HG03159 (cell line): Measurements from ENCODE around the gene LELP1.
"Not testable (repeated sequence)": the region's sequence is repeated elsewhere in the genome, so short reads cannot be mapped to it uniquely, and the experiment has no call there.

Experiments
- ATAC-seq: cut with Tn5 transposase; IDR thresholded peaks from one replicate; pipeline ENCODE4 v1.9.1; 2021; ENCODE audit warnings: mild to moderate bottlenecking, moderate library complexity; ENCODE audit not compliant: unreplicated experiment

The LELP1 gene

GRCh38 chr1:153203130-153203529 lies at the start of gene LELP1:
LELP1 (plus strand) TSS chr1:153203430; CDS start chr1:153204708, 1,278 bp downstream.
- ATAC-seq: no peak

DNA sequence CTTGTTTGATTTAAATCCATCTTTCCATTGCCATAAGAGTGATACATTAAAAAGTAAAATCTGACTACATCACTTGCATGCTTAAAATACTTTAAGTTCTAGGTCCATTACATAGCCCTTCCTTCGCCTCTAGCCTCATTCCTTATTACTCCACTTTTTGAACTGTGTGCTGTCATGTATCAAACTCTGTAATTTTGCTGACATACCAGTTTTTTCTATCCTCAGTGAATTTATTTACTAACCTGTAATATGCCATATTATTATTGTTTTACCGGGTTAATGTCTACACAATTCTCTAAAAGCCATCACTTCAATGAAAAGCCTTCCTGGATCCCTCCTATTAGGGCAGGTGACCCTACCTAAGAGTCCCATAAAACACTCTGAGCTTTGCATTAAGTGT lies 47.7 kb upstream of the LELP1 start:
- ATAC-seq: no peak

- ATAC-seq: no peak
These were observed 34.5 kb upstream of the LELP1 start for GRCh38 chr1:153168686-153169085.

DNA sequence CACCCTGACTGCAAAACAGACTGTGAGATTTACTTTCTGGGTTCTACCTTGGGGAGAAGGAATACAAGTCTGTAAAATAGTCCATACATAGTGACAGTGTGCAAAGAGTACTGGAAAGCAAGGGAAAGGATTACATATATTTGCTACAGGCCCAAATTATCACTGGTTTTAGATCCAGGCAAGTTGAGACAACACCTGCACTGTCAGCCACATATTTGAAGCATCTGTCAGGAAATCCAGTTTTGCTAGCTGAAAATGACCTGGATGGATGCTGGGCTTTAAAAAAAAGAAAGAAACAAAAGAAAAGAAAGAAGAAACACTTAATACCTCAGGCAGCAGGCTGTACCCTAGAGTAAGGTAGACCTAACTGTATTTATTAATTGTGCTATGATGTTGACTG lies 28.6 kb upstream of the LELP1 start:
- ATAC-seq: no peak

DNA sequence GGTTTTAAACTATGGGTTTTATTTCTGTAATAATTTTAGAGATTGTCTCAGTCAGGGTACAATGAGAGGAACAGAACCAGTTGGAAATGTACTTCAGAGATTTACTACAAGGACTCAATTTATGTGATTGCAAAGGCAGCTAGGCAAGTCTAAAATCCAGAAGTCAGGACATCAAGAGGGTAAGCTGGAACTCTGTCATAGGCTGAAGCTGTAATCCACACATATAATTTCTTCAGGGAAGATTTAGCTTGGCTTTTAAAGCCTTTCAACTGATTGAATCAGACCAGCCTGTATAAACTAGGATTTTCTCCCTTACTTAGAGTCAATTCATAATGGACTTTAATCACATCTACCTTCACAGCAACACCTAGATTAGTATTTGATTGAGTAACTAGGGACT lies 24.3 kb upstream of the LELP1 start:
- no peak for ATAC-seq

- no peak for ATAC-seq
These were observed 22.7 kb upstream of the LELP1 start for GRCh38 chr1:153180556-153180955.

DNA sequence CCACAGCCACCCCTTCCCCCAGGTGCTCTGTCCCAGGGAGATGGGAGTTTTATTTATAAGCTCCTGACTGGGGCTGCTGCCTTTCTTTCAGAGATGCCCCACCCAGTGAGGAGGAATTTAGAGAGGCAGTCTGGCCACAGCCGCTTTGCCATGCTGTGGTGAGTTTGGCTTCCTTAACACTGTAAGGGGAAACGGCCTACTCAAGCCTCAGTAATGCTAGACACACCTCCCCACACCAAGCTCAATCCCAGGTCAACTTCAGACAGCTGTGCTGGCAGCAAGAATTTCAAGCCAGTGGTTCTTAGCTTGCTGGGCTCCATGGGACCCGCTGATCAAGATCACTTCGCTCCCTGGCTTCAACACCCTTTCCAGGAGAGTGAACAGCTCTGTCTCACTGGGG lies 14.9 kb upstream of the LELP1 start:
- ATAC-seq: not testable (repeated sequence)

GRCh38 chr1:153190373-153190772 lies 12.9 kb upstream of the LELP1 start:
- ATAC-seq: no peak

DNA sequence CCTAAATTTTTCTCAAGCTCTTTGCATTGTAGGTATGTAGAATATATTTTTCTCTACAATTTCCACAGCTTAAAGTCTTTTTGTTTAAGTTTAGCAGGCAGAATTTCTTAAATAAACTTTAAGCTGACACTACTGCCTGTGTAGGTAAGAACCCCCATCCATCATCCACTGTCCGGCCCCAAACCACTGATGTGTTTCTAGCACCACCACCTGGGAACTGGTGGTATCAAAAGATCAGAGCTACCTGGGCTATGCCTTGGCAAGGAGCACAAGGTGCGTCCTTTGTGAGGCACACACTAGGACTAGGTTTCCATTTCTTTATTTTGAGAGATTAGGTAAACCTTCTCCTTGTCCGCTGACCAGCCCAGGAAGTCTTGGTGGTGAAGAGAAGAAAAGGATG lies 10.5 kb upstream of the LELP1 start:
- no peak for ATAC-seq

DNA sequence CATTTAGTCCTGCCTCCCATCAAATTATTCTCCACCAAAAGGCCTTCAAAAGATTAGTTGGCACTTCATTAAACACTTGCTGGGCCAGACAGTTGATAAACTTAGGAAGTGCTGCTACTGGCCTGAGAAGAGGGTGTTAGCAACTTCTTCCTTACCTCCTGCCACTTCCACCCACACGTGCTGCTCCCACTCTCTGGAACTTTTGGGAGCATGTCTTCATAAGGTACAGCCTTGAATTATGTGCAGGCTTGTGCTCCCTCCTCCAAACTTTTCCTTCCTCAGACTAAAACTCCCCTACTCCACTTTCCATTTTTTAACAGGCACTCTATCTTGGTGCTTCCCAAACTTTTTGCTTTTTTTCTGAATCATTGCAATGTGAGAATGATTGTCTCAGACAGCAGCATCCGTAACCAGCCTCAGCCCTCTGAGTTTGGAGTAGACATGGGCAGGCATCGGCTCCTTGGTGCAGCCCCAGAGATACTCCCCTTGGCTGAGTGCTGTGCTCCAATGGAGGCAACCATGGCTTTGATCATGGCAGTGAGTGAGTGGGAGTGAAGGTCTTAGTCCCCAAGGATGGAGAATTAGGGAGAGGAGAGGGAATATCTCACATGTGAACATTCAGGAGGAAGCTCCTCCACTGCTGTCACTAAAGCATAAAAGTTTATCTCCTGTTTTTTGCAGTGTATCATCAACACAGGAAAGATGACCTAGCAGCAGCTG lies 8.7 kb upstream of the LELP1 start:
- no peak for ATAC-seq

GRCh38 chr1:153195216-153195615 lies 8.0 kb upstream of the LELP1 start:
- ATAC-seq: no peak

- no peak for ATAC-seq
These were observed 1.2 kb upstream of the LELP1 start for GRCh38 chr1:153202006-153202405.

GRCh38 chr1:153206631-153207030 lies 3.4 kb downstream of the LELP1 start:
- ATAC-seq: no peak

DNA sequence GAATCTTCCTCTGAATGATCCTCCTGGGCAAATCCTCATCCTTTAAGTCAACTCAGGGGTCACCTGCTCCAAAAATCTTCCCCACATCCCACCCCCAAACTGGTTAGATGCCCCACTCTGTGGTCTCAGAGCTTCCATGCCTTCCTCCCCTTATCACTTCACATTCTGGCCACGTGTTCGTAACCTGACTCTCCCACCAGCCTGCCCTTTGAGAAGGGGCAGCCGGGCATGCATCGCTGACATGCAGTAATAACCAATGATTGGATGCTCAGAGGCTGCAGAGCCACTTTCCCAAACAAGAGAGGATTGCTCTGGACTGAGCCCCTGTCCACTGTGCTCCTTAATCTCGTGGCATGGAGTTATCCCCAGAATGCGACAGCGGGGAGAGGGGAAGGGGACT lies 7.0 kb downstream of the LELP1 start:
- ATAC-seq: no peak

GRCh38 chr1:153212201-153212600 lies 9.0 kb downstream of the LELP1 start:
- ATAC-seq: no peak

GRCh38 chr1:153213519-153213918 lies 10.3 kb downstream of the LELP1 start:
- ATAC-seq: no peak

DNA sequence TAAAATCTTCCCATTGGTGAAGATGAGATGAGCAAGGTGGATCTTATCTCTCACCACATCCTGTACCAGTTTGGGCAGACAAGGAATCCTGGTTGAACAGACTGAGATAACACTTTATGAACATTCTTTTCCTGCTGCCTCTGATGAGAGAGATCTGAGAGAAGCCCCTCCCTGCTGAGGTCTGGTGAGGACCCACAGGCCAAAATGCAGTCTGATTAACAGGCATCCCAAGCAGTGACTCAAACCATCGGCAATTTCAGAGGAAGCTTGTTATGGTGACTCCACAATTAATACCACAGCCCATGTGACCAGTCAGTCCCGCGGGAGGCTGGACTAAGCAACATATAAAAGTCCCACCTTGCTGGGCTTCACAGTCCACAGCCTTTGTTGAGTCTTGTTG lies 14.0 kb downstream of the LELP1 start, which contains the start of gene PRR9:
PRR9 (plus strand) TSS at position 373 of the 400 bp plus-strand sequence. CDS start 561 bp downstream, outside the sequence.
- ATAC-seq: no peak

DNA sequence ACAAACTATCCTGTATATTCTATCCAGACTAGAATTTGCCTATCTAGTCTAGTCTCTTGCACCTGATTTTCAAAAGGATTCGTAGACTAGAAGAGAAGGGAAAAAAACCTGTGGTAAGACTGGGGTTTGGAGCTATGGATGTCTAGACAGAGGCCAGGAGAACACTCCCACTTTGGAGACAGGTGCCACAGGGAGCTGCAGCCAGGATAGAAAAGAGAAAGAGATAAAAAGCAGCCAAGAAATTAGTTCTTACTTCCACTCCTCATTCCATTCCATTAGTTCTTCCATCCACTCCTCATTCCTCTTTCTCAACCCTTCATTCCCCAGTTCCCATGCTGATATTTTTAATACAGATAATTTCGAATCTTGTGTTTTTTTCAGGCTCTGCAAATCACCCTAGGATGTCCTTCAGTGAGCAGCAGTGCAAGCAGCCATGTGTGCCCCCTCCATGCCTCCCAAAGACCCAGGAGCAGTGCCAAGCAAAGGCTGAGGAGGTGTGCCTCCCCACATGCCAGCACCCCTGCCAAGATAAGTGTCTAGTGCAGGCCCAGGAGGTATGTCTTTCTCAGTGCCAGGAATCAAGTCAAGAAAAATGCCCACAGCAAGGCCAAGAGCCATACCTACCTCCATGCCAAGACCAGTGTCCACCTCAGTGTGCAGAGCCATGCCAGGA lies 14.7 kb downstream of the LELP1 start:
- ATAC-seq: no peak

DNA sequence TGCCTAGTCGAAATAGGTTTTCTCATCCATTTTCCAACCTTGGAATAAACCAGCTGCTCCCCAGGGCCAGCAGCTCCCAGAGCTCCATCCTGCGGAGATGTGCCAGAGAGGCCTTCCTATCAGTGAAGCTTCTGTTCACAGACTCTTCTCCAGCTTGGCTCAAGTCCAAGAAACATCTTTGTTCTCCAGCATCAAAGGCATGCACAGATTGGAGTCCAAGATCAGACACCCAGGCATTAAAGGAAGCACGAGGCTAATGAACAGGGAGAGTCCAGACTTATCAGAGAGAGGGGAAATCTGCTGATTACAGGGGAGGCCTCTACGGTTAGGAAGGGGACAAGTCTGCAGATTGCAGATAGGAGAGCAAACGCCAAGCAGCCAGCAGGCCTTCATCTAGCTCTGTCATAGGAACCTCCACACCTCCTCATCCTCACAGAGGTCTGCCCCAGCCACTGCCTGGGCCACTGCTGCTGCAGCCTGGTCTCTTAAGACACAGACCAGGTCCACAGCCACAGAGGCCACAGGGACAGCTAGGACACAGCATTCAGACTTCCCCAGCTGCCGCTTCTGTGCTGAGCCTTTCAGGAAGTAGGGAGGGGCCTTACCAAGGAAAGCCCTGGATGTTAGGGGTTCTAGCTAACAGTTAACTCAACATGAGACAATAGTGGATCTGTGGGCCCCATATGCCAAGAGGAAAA lies 17.5 kb downstream of the LELP1 start:
- no peak for ATAC-seq

GRCh38 chr1:153223040-153223891 lies 20.0 kb downstream of the LELP1 start:
- ATAC-seq: peak; percentile 61

- ATAC-seq: no peak
These were observed 24.6 kb downstream of the LELP1 start for GRCh38 chr1:153227810-153228209.
